GM19043 (cell line): ENCODE data around the gene POLR3C.
"Not testable (repeated sequence)": the region's sequence is repeated elsewhere in the genome, so short reads cannot be mapped to it uniquely, and the experiment has no call there.

ENCODE experiments used
- ATAC-seq: cut with Tn5 transposase; IDR thresholded peaks from one replicate; pipeline ENCODE4 v1.9.1; 2021; ENCODE audit warnings: low read depth; ENCODE audit not compliant: unreplicated experiment

POLR3C gene

GRCh38 chr1:145823565-145824498, at the start of gene POLR3C, which contains the start of gene RNF115:
TSS of gene POLR3C (plus strand) at chr1:145824200. CDS start at chr1:145825777, 1,577 bp downstream.
TSS of gene RNF115 (minus strand) at chr1:145824095. CDS start at chr1:145823873, 222 bp downstream.
- ATAC-seq = peak; percentile 86

GRCh38 chr1:145777357-145778145, 46.4 kb upstream of the POLR3C start:
- ATAC-seq = no peak

- ATAC-seq = no peak
Observed at GRCh38 chr1:145778146-145778540, 45.9 kb upstream of the POLR3C start.

GRCh38 chr1:145782272-145783099, 41.5 kb upstream of the POLR3C start:
- no peak for ATAC-seq

- ATAC-seq = no peak
Observed at GRCh38 chr1:145784409-145784808, 39.6 kb upstream of the POLR3C start.

- ATAC-seq = no peak
Observed at GRCh38 chr1:145785547-145785946, 38.5 kb upstream of the POLR3C start.

GRCh38 chr1:145786271-145786670, 37.7 kb upstream of the POLR3C start:
- ATAC-seq = no peak

GRCh38 chr1:145788580-145788979, 35.4 kb upstream of the POLR3C start:
- ATAC-seq = no peak

GRCh38 chr1:145791860-145792259, 32.1 kb upstream of the POLR3C start:
- not testable (repeated sequence) for ATAC-seq

- no peak for ATAC-seq
Observed at GRCh38 chr1:145792484-145792883, 31.5 kb upstream of the POLR3C start.

GRCh38 chr1:145795257-145795881, 28.6 kb upstream of the POLR3C start:
- ATAC-seq = no peak

GRCh38 chr1:145796753-145797152, 27.2 kb upstream of the POLR3C start:
- no peak for ATAC-seq

GRCh38 chr1:145799806-145800205, 24.2 kb upstream of the POLR3C start:
- ATAC-seq = no peak

GRCh38 chr1:145804235-145805045, 19.6 kb upstream of the POLR3C start:
- no peak for ATAC-seq

GRCh38 chr1:145805057-145805456, 18.9 kb upstream of the POLR3C start:
- ATAC-seq = no peak

GRCh38 chr1:145806408-145806807, 17.6 kb upstream of the POLR3C start:
- ATAC-seq = no peak

- ATAC-seq = no peak
Observed at GRCh38 chr1:145806844-145807243, 17.2 kb upstream of the POLR3C start.

- not testable (repeated sequence) for ATAC-seq
Observed at GRCh38 chr1:145812977-145813810, 10.8 kb upstream of the POLR3C start.
